Neural cell (in vitro differentiated cells): Measurements from ENCODE around the gene GLDC.

Source experiments
- CTCF ChIP-seq: fragments of 450-650 bp; IDR thresholded peaks from 2 replicates; pipeline ENCODE4 v1.5.1; 2014; ENCODE audit warnings: antibody characterized with exemption, mild to moderate bottlenecking, moderate library complexity; ENCODE audit not compliant: poor library complexity, severe bottlenecking
- EP300 ChIP-seq: fragments of 450-650 bp; conservative IDR thresholded peaks from 2 replicates; pipeline ENCODE4 v1.6.1; 2014; ENCODE audit warnings: antibody characterized with exemption, mild to moderate bottlenecking, moderate library complexity; ENCODE audit not compliant: poor library complexity, severe bottlenecking
- EZH2 ChIP-seq: fragments of 200-600, 300-800 bp; shearing (Covaris generic), sonication (generic); IDR thresholded peaks from 2 replicates; pipeline ENCODE4 v1.6.1; 2014; ENCODE audit warnings: antibody characterized with exemption, low read length, borderline replicate concordance, mild to moderate bottlenecking; ENCODE audit not compliant: insufficient read depth, poor library complexity, severe bottlenecking
- POLR2AphosphoS5 ChIP-seq: IDR thresholded peaks from 2 replicates; pipeline ENCODE4 v1.6.1; 2012
- RAD21 ChIP-seq: fragments of 450-650 bp; conservative IDR thresholded peaks from 2 replicates; pipeline ENCODE4 v1.6.1; 2014; ENCODE audit warnings: antibody characterized with exemption, mild to moderate bottlenecking, moderate library complexity
- REST ChIP-seq: IDR thresholded peaks from 2 replicates; pipeline ENCODE4 v1.6.1; 2012; ENCODE audit warnings: borderline replicate concordance
- TAF1 ChIP-seq: IDR thresholded peaks from 2 replicates; pipeline ENCODE4 v1.6.1; 2012; ENCODE audit warnings: low read depth

- TF ChIP-seq EZH2: no peak
- no peak for TF ChIP-seq CTCF
- TF ChIP-seq REST: no peak
- no peak for TF ChIP-seq TAF1
- no peak for TF ChIP-seq RAD21
- TF ChIP-seq POLR2AphosphoS5: no peak
- no peak for TF ChIP-seq EP300
Measured at GRCh38 chr9:6564868-6565267, 80.7 kb downstream of the GLDC start.
